Esophagus muscularis mucosa (tissue), 3 donors: ENCODE results near the gene BRCA1.

Experiments used
- POLR2A ChIP-seq: fragments of 450-650 bp; IDR thresholded peaks from one replicate; pipeline ENCODE4 v1.6.1; 2017; ENCODE audit warnings: antibody characterized with exemption, moderate library complexity, mild to moderate bottlenecking, low read depth
- POLR2AphosphoS5 ChIP-seq, 2 donors: sonication (generic); formaldehyde crosslinking; IDR thresholded peaks; one replicate each; pipeline ENCODE4 v1.6.1; 2017; ENCODE audit warnings: antibody characterized with exemption in 2 of 2
- TF ChIP-seq, protein P1 (sequence below), 3 experiments: fragments of 200-600 bp in 2 of 3; fragments of 450-650 bp in 1 of 3; sonication (generic) in 2 of 3; IDR thresholded peaks; one replicate each; pipeline ENCODE4 v1.5.1; 2017 to 2019; ENCODE audit warnings: antibody characterized with exemption in 3 of 3, mild to moderate bottlenecking in 2 of 3, moderate library complexity in 1 of 3

DNA sequence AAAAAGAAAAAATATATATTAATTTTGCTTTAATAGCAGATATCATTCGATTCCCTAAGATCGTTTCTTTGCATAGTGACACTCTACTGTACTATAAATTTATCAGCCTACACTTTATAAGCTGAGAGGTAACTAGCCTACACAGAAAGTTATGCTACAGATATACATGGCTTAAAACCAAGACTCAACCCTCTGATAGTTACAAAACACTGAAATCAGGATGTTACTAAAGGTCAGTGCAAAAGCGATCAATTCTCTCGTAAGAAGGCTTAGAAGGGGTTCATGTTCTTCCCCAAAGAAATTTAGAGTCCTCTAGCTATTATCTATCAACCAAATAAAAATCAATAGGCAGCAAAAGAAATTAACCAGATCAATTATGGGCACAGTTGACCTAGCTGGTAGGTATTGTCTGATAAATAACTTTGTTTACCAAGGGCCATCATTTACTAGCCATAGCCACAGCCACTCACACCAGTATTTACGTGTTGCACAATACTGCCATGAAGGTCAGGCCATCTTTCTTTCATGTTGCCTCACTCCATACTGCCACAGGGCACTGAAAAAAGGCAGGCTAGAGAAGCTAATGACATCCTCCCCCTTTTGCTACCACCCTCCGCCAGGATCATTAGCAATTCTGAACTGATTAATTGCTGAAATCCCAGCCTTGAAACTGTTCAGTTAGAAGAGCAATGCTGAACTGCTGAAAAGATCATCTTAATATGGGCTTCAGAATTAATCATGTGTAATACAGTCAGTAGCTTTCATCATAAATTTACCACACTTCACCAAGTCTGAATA lies 56.4 kb downstream of the BRCA1 start:
- TF ChIP-seq POLR2A (no peak), POLR2AphosphoS5 (IDR thresholded peaks at IDR 0.05) (no peak)
- TF ChIP-seq, protein P1, sequence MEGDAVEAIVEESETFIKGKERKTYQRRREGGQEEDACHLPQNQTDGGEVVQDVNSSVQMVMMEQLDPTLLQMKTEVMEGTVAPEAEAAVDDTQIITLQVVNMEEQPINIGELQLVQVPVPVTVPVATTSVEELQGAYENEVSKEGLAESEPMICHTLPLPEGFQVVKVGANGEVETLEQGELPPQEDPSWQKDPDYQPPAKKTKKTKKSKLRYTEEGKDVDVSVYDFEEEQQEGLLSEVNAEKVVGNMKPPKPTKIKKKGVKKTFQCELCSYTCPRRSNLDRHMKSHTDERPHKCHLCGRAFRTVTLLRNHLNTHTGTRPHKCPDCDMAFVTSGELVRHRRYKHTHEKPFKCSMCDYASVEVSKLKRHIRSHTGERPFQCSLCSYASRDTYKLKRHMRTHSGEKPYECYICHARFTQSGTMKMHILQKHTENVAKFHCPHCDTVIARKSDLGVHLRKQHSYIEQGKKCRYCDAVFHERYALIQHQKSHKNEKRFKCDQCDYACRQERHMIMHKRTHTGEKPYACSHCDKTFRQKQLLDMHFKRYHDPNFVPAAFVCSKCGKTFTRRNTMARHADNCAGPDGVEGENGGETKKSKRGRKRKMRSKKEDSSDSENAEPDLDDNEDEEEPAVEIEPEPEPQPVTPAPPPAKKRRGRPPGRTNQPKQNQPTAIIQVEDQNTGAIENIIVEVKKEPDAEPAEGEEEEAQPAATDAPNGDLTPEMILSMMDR (IDR thresholded peaks at IDR 0.05), result no peak
